SJCRH30 (cell line): Measurements from ENCODE around the gene ALX3. TPM values are rescaled to one million over a fixed set of nuclear protein-coding genes. Genes with fewer than 3 reads are reported as not detected.

Experiments
- DNase-seq, 2 experiments: peaks; one replicate each; pipeline ENCODE4 v3.0.0-alpha.2; 2015 to 2020
- H3K27ac ChIP-seq: fragments of 250-450 bp; sonication (Bioruptor Pico); 2 replicates; pipeline ENCODE4 v1.5.1; 2020; ENCODE audit warnings: mild to moderate bottlenecking, moderate library complexity
- H3K27me3 ChIP-seq: fragments of 250-450 bp; sonication (Bioruptor Pico); 2 replicates; pipeline ENCODE4 v1.5.1; 2020; ENCODE audit warnings: mild to moderate bottlenecking, moderate library complexity
- H3K36me3 ChIP-seq: fragments of 250-450 bp; sonication (Bioruptor Pico); 2 replicates; pipeline ENCODE4 v1.5.1; 2020; ENCODE audit warnings: mild to moderate bottlenecking, moderate library complexity
- H3K4me1 ChIP-seq: fragments of 250-450 bp; sonication (Bioruptor Pico); 2 replicates; pipeline ENCODE4 v1.5.1; 2020; ENCODE audit warnings: mild to moderate bottlenecking, moderate library complexity
- H3K4me3 ChIP-seq: fragments of 250-450 bp; sonication (Bioruptor Pico); 2 replicates; pipeline ENCODE4 v1.5.1; 2020; ENCODE audit warnings: mild to moderate bottlenecking, moderate library complexity
- H3K9me3 ChIP-seq: fragments of 250-450 bp; sonication (Bioruptor Pico); replicated peaks from 2 replicates; pipeline ENCODE4 v1.5.1; 2020; ENCODE audit warnings: mild to moderate bottlenecking, moderate library complexity
- total RNA-seq: library from RNA; depleted of rRNA; stranded (reverse); fragments of >200 nt; shearing (Covaris generic); gene quantifications from 2 replicates; pipeline ENCODE4 v1.2.3, GENCODE V29; 2014

Gene ALX3
- total RNA-seq, 1 experiment from 2014 or later = not detected

DNA sequence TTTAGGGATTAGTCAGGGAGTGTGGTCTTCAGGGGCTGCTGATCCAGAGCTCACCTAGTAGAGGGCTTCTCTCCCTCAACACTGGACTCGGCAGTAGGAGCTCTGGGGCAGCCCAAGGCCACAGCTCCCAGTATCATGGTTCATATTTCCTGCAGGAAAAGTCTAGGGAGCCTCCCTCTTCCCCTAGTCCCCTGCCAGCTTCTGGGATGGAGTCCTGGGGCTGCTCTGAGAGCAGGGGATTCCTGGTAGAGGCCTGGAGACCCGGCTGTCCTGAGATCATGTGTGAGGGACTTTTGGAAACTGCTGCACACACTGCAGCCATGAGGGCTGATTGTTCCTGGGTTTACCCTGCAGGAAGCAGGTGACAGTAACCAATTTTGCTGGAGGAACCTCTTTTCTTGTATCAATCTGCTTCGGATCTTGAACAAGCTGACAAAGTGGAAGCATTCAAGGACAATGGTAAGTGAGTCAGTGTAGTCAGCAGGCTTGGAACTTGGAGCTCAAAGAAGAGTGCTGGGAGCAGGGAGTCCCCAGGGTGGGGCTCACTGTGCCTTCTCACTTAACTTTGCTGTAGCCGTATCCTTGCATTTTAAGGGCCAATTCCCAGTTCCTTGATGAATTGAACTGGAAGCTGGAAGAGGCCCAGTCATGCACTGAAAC lies 19.7 kb downstream of the ALX3 start:
- H3K27me3 ChIP-seq = no peaks in the 10 kb centered on the region
- no peaks in the 10 kb centered on the region for H3K4me1 ChIP-seq
- no peaks in the 10 kb centered on the region for H3K9me3 ChIP-seq
- DNase-seq = no peak
- peaks cover 72% of the 10 kb centered on the region for H3K36me3 ChIP-seq
- no peak overlapping the region for H3K4me3 ChIP-seq
- no peak overlapping the region for H3K27ac ChIP-seq

DNA sequence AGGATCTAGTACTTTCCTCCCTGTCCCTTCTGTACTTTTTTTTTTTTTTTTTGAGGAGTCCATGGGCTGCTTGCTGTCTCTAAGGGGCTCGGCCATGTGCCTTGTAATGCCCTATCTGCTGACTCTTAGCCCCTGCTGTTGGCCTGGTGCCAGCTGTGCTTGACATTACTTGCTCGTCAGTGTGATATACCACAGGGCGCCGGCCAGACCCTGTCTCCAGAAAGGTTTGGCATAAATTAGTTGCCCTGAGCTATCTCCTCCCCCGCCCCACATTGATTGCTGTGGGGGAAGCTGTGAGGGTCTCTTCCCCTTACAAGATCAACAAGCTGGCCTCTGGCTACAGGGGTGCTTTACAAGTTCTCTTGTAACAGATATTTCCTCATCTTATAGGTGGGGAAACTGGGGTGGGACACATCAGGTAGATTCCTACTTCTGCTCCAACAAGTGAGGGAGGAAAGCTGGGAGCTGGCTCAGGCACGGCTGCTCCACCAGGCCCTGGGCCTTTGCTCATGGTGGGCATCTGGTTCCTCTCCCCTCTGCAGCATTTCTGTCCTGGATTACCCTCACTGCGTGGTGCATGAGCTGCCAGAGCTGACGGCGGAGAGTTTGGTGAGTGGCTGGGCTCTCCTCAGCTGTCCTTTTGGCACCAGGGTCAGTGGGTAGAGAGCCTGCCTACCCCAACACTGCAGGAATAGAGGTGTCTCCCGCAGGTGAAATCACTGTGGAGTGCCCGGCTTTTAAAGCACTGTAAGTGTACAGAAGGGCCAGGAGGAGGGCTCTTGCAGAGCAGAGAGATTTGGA lies 20.5 kb downstream of the ALX3 start:
- no peaks in the 10 kb centered on the region for H3K9me3 ChIP-seq
- no peak overlapping the region for H3K27ac ChIP-seq
- DNase-seq = no peak
- no peak overlapping the region for H3K4me3 ChIP-seq
- H3K27me3 ChIP-seq = no peaks in the 10 kb centered on the region
- no peaks in the 10 kb centered on the region for H3K4me1 ChIP-seq
- H3K36me3 ChIP-seq = peaks cover 70% of the 10 kb centered on the region

DNA sequence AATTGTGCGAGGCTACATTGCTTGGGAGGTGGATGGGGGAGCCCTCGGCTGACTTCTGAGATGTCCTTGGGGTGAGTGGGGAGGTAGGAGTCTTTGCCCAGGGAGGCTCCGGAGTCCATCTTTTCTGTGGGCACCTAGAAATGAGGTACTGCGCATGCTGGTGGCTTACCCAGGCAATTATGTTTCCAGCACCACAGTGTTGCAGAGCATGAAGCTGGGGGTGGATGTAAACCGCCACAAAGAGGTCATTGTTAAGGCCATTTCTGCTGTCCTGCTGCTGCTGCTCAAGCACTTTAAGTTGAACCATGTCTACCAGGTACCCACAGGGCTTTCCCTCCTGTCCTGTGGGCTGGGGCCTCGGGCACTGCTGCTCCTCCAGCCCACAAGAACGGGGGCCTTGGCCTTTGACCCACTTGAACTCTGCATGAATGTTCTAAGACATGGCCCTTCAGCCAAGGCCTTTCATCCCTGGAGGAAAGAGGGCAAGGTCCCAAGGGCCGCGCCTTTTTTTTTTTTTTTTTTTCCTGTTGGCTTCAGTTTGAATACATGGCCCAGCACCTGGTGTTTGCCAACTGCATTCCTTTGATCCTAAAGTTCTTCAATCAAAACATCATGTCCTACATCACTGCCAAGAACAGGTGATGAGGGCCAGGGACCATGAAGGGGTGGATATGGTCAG lies 21.4 kb downstream of the ALX3 start:
- no peaks in the 10 kb centered on the region for H3K9me3 ChIP-seq
- no peak overlapping the region for H3K4me3 ChIP-seq
- DNase-seq = no peak
- H3K27me3 ChIP-seq = no peaks in the 10 kb centered on the region
- H3K36me3 ChIP-seq = peaks cover 70% of the 10 kb centered on the region
- no peak overlapping the region for H3K27ac ChIP-seq
- H3K4me1 ChIP-seq = no peaks in the 10 kb centered on the region

DNA sequence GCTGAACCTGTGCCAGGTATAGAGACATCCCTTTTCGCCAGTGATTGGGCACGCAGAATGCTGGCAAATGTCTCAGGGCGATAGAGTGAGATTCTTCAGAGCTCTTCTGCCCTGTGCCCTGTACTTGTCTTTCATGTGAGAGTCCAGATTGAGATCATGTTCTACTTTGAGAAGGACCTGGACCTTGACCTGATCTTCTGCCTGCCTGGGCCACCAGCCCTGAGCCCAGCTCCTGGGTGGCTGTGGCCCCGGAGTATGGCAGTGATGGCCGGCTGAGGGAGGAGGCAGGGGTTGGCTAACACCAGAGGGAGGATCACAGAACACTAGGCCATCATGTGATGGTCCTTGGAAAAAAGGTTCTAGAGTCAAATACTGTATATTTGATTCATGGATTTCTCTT lies 22.2 kb downstream of the ALX3 start:
- H3K4me3 ChIP-seq = no peak overlapping the region
- no peaks in the 10 kb centered on the region for H3K9me3 ChIP-seq
- H3K36me3 ChIP-seq = peaks cover 71% of the 10 kb centered on the region
- no peaks in the 10 kb centered on the region for H3K27me3 ChIP-seq
- DNase-seq = no peak
- H3K4me1 ChIP-seq = no peaks in the 10 kb centered on the region
- H3K27ac ChIP-seq = no peak overlapping the region

DNA sequence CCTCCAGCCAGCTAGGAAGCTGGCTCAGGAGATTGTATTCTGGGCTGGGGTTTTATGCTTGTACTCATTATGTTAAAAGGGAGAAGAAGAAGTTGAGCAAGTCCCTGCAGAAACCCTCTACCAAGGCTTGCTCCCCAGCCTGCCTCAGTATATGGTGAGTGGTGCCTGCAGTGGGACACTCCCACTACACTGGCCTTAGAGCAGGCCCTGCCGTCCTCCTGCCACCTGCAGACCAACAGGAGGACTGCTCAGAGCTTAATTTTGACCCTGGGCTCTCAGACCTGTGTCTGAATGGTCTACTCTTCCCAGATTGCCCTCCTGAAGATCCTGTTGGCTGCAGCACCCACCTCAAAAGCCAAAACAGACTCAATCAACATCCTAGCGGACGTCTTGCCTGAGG lies 23.0 kb downstream of the ALX3 start:
- Histone ChIP-seq H3K36me3 (peaks cover 70% of the 10 kb centered on the region), H3K9me3 (no peaks in the 10 kb centered on the region), H3K4me1 (no peaks in the 10 kb centered on the region), H3K27me3 (no peaks in the 10 kb centered on the region), H3K27ac (no peak overlapping the region), H3K4me3 (no peak overlapping the region)
- no peak for DNase-seq

DNA sequence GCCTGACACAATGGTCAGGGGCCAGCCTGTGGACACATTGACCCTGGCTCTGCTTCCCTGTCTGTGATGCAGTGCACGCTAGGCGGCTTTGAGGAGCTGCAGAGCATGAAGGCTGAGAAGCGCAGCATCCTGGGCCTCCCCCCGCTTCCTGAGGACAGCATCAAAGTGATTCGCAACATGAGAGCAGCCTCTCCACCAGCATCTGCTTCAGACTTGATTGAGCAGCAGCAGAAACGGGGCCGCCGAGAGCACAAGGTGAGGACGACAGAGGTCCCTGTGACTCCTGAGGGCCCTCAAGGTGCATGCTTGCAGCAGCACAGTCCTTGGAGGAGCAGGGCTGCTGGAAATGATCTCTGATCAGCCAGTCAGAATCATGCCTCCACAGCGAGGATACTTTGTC lies 27.5 kb downstream of the ALX3 start:
- no peak for DNase-seq
- H3K9me3 ChIP-seq = no peaks in the 10 kb centered on the region
- H3K27ac ChIP-seq = no peak overlapping the region
- no peaks in the 10 kb centered on the region for H3K4me1 ChIP-seq
- no peaks in the 10 kb centered on the region for H3K27me3 ChIP-seq
- no peak overlapping the region for H3K4me3 ChIP-seq
- H3K36me3 ChIP-seq = peaks cover 92% of the 10 kb centered on the region

DNA sequence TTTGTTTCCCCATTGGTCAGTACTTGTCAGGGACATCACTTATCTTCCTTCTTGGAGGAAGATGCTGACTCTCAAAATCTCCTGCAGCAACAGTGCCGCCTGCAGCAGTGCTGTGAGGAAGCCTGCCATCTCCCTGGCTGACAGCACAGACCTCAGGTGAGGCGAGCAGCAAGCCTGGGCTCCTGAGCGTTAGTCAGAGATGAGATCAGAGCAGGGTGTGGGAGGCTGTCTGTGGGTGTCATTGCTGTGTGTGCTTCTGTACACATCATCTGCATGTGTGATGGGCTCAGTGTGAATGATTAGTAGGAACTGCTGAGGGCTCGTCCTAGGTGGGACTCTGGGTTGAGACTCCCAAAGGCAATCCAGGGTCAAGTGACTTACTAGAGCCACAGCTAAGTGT lies 29.9 kb downstream of the ALX3 start:
- Histone ChIP-seq H3K4me3 (no peak overlapping the region), H3K27ac (no peak overlapping the region), H3K36me3 (peaks cover 84% of the 10 kb centered on the region), H3K9me3 (no peaks in the 10 kb centered on the region), H3K27me3 (no peaks in the 10 kb centered on the region), H3K4me1 (no peaks in the 10 kb centered on the region)
- DNase-seq = no peak

DNA sequence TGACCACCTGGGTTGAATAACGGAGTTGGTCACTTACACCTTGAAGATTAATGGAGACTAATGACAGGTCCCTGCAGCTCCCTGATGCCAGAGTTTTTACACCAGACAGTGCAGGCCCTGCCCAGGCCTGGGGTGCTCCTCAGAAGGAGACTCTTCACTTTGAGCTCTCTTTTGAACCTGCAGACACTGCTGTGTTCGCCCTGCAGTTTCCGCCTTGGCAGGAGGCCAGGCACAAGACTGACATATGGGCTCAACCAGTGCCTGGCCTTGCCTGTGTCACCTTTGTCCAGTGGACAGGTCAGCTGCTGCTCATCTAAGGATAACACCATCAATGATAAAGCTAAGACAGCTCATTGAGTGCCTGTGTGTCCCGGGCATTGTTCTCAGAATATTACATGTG lies 30.8 kb downstream of the ALX3 start:
- H3K27me3 ChIP-seq = no peaks in the 10 kb centered on the region
- no peak overlapping the region for H3K27ac ChIP-seq
- no peaks in the 10 kb centered on the region for H3K4me1 ChIP-seq
- no peaks in the 10 kb centered on the region for H3K9me3 ChIP-seq
- no peak for DNase-seq
- H3K4me3 ChIP-seq = no peak overlapping the region
- H3K36me3 ChIP-seq = peaks cover 78% of the 10 kb centered on the region

DNA sequence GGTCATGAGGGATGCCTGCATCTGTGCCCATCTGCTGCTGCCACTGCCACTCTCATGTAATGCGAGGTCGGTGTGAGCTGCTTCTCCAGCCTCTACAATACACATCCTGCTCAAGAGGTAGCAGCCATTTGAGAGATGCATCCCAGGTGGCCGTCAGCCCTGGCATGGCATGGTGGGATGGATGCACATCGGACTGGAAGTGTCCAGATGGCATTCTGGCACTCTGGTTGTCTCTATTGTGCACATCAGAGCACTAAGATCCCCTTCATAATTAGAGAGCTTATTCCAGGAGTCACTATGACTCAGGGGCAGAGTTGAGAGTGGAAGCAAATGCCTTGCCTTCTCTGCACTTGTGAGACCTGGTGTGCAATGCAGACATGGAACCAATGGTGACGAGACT lies 32.2 kb downstream of the ALX3 start:
- Histone ChIP-seq H3K36me3 (peaks cover 64% of the 10 kb centered on the region), H3K27ac (no peak overlapping the region), H3K9me3 (no peaks in the 10 kb centered on the region), H3K4me3 (no peak overlapping the region), H3K4me1 (no peaks in the 10 kb centered on the region), H3K27me3 (no peaks in the 10 kb centered on the region)
- no peak for DNase-seq

DNA sequence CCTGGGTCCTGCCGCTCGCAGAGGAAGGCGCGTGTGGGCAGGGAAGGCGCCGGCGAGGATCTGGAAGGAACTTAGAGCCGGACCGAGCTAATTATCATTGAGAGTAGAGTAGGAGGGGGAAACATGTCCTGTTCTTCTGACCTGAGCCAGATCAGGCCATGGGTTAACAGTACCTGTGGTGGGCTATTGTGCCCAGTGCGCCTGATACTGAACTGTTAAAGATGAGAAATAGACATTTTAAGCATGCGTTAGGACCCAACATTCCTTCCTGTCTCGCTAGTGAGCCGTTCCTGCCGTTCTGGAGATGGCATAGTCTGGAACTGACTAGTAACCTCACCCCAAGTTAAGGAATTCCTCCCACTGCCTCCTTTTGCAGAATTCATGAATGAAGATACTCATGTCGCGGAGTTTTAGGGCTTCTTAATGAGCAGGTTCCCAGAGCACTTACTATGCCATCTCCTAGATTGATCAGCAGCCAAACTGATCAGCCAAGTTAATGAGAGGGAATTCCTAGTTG lies 35.2 kb downstream of the ALX3 start:
- no peak for DNase-seq
- Histone ChIP-seq H3K9me3 (no peaks in the 10 kb centered on the region), H3K36me3 (peaks cover 35% of the 10 kb centered on the region), H3K4me1 (no peaks in the 10 kb centered on the region), H3K27me3 (no peaks in the 10 kb centered on the region), H3K4me3 (peak overlapping the region; percentile 99), H3K27ac (peak overlapping the region; percentile 82)

DNA sequence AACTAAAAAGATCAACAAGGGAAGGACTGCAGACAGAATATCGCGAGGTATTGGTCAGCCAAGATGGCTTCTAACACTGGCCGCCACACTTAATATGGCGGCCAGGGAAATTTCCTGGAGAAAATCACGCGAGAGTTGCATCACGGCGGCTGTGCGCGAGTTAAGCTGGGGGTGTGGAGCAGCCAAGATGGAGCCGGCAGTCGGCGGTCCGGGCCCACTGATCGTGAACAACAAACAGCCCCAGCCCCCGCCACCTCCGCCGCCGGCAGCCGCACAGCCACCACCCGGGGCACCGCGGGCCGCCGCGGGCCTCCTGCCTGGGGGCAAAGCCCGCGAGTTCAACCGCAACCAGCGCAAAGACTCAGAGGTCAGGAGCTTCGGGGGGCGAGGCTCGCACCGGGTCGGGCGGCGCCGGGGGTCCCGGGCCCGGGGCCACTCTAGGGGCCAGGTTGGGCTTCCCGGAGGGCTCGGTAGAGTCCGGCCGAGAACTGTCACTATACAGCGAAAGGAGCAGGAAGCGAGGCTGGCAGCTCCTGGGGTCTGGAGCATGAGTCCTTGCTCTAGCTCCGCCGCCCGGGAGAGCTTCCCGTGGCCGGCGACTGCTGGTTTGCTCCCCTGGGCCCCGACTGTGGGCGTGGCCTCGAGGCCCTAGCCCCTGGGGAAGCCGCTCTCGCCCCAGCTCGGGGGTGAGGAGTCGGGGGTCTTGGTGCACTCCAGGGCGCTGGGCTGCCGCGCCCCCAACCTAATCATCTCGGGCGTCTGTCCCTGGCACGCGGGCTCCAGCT lies 35.8 kb downstream of the ALX3 start, which contains the start of gene STRIP1:
STRIP1 (plus strand) TSS at position 174 of the 785 bp plus-strand sequence; CDS start at position 188, 14 bp downstream.
- DNase-seq = peak; percentile 92 to 97

DNA sequence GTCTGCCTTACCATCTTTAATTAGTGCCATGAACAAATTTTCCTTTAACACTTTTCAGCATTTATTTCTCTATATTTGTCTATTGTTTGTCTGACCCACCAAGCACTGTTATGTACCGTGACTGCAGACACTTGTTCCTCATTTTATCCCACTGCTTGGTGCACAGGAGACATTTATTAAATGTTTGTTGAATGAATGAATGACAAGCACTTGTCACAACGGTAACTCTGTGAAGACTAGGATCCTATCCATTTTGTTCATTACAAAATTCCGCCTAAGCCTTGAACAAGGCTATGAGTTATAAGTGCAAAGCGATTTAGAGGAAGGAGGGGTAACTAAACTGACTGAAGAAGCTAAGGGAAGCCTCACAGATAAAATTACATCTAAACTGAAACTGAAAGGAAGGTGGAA lies 36.4 kb downstream of the ALX3 start:
- Histone ChIP-seq H3K27me3 (no peaks in the 10 kb centered on the region), H3K36me3 (peaks cover 23% of the 10 kb centered on the region), H3K4me3 (peak overlapping the region; percentile 99), H3K4me1 (no peaks in the 10 kb centered on the region), H3K27ac (peak overlapping the region; percentile 82; the same call in 1 of the 2 replicates), H3K9me3 (no peaks in the 10 kb centered on the region)
- DNase-seq = no peak

More for the DNA sequence above, 35.8 kb downstream of the ALX3 start, which contains the start of gene STRIP1:
- no peaks in the 10 kb centered on the region for H3K9me3 ChIP-seq
- H3K27ac ChIP-seq = peak within 1 kb of the TSS; percentile 82
- no peaks in the 10 kb centered on the region for H3K27me3 ChIP-seq
- H3K36me3 ChIP-seq = peaks cover 29% of the 10 kb centered on the region
- peak within 1 kb of the TSS; percentile 99 for H3K4me3 ChIP-seq
- no peaks in the 10 kb centered on the region for H3K4me1 ChIP-seq

DNA sequence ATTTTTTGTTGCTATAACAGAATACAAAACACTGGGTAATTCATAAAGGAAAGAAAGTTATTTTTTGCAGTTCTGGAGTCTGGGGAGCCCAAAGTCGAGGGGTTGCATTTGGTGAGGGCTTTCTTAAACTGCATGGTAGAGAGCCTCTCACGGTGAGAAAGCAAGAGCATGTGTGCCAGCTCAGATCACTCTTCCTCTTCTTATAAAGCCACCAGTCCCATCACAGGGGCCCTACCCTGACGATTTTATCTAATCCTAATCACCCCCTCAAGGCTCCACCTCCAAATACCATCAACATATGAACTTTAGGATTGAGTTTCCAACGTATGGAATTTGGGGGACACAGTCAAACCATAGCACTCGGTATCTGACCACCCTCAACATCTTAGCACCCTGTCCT lies 37.1 kb downstream of the ALX3 start:
- Histone ChIP-seq H3K27me3 (no peaks in the 10 kb centered on the region), H3K9me3 (no peaks in the 10 kb centered on the region), H3K27ac (no peak overlapping the region), H3K36me3 (peaks cover 17% of the 10 kb centered on the region), H3K4me1 (no peaks in the 10 kb centered on the region), H3K4me3 (no peak overlapping the region)
- no peak for DNase-seq

DNA sequence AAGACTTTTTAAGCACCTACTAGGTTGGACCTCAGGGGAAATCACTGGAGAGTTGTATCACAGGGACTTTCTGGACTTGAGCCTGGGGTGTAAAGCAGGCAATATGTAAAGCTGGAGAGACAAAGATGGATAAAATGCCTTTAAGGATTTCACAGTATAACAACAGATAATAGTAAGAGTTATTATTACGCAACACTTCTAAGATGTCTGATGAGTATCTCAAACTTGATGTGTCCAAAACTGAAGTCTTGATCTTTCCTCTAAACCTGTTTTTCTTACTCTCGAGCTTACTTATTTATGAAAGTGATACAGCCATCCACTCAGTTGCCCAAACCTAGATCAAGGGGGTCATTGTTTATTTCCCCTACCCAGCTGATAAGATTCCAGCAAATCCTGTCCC lies 38.1 kb downstream of the ALX3 start:
- Histone ChIP-seq H3K4me3 (no peak overlapping the region), H3K9me3 (no peaks in the 10 kb centered on the region), H3K36me3 (peaks cover 9% of the 10 kb centered on the region), H3K27ac (no peak overlapping the region), H3K27me3 (no peaks in the 10 kb centered on the region), H3K4me1 (no peaks in the 10 kb centered on the region)
- DNase-seq = no peak
